Caco-2 (cell line): ENCODE results near the gene CD27. TPM values are rescaled to one million over a fixed set of nuclear protein-coding genes. Genes with fewer than 3 reads are reported as not detected.

Experiments
- BruUV-seq: library from RNA; stranded (reverse); fragments of 400-500 nt; replicated peaks from 2 replicates; lab custom pipeline; 2021; lab: Mats Ljungman, UMichigan
- CTCF ChIA-PET: fragments of 300-600 bp; sonication (Branson Sonifier 250); formaldehyde crosslinking; loops from one replicate; lab custom pipeline; 2022; ENCODE audit warnings: antibody characterized with exemption; lab: Charles Lee
- POLR2A ChIA-PET: fragments of 300-600 bp; sonication (Branson Sonifier 250); formaldehyde crosslinking; loops from one replicate; lab custom pipeline; 2022; ENCODE audit warnings: antibody characterized with exemption; lab: Charles Lee
- DNase-seq, 2 experiments: peaks; one replicate each; pipeline versions ENCODE4 v3.0.0 to v3.0.0-alpha.2; 2020 to 2022
- H3K27me3 ChIP-seq: replicated peaks from 2 replicates; pipeline ENCODE4 v1.6.0; 2011; ENCODE audit warnings: low read length; ENCODE audit not compliant: control insufficient read depth, insufficient read depth
- H3K36me3 ChIP-seq: 2 replicates; pipeline ENCODE4 v1.5.1; 2011; ENCODE audit warnings: low read length; ENCODE audit not compliant: control insufficient read depth, insufficient read depth
- H3K4me1 ChIP-seq: fragments of 250-450 bp; sonication (Bioruptor Pico); 2 replicates; pipeline ENCODE4 v1.5.1; 2020; ENCODE audit warnings: mild to moderate bottlenecking
- H3K4me3 ChIP-seq: 2 replicates; pipeline ENCODE4 v1.5.1; 2011; ENCODE audit warnings: low read depth, mild to moderate bottlenecking, control low read depth, low read length
- H3K9me3 ChIP-seq: fragments of 250-450 bp; sonication (Bioruptor Pico); 2 replicates; pipeline ENCODE4 v1.5.1; 2020; ENCODE audit warnings: mild to moderate bottlenecking, moderate library complexity
- H3K27ac Mint-ChIP-seq: one replicate; pipeline ENCODE4 v1.8.0; 2022; ENCODE audit warnings: mixed read lengths; ENCODE audit not compliant: unreplicated experiment
- H3K27me3 Mint-ChIP-seq: one replicate; pipeline ENCODE4 v1.8.0; 2022; ENCODE audit warnings: mixed read lengths; ENCODE audit not compliant: insufficient read depth, unreplicated experiment
- H3K36me3 Mint-ChIP-seq: one replicate; pipeline ENCODE4 v1.8.0; 2022; ENCODE audit warnings: mild to moderate bottlenecking, mixed read lengths; ENCODE audit not compliant: insufficient read depth, unreplicated experiment
- H3K4me1 Mint-ChIP-seq: one replicate; pipeline ENCODE4 v1.8.0; 2022; ENCODE audit warnings: low read depth, mixed read lengths; ENCODE audit not compliant: unreplicated experiment
- H3K4me3 Mint-ChIP-seq: one replicate; pipeline ENCODE4 v1.8.0; 2022; ENCODE audit warnings: mild to moderate bottlenecking, moderate library complexity, mixed read lengths; ENCODE audit not compliant: unreplicated experiment
- H3K9me3 Mint-ChIP-seq: one replicate; pipeline ENCODE4 v1.8.0; 2022; ENCODE audit warnings: mixed read lengths; ENCODE audit not compliant: unreplicated experiment
- CTCF ChIP-seq, 2 experiments: fragments of 200-600 bp in 1 of 2; IDR thresholded peaks; 1 replicate in 1 of 2; 2 replicates in 1 of 2; pipeline versions ENCODE4 v1.5.1 to v1.8.0; 2011 to 2022; ENCODE audit warnings: antibody characterized with exemption in 1 of 2, control low read depth in 1 of 2, inconsistent platforms in 1 of 2, low read depth in 1 of 2, low read length in 1 of 2, mild to moderate bottlenecking in 1 of 2, moderate library complexity in 1 of 2; ENCODE audit not compliant: insufficient read depth in 1 of 2, severe bottlenecking in 1 of 2, unreplicated experiment in 1 of 2
- intact Hi-C: fragments of 100-400 bp; cut with micrococcal nuclease; formaldehyde crosslinking; loops from one replicate; pipeline ENCODE4 v1.10.0; 2022; ENCODE audit not compliant: unreplicated experiment
- total RNA-seq: library from RNA; stranded (reverse); gene quantifications from 2 replicates; pipeline ENCODE4 v1.2.3, GENCODE V29; 2022

Gene CD27
- total RNA-seq, 1 experiment from 2014 or later = not detected

GRCh38 chr12:6451348-6452244 lies 6.8 kb downstream of the CD27 start, which contains the start of gene TAPBPL:
TAPBPL (plus strand) TSS chr12:6452042; CDS start chr12:6452249, 207 bp downstream.
- CTCF ChIA-PET = interaction anchor here (0.9 to 3.4 kb wide), 7 partner anchors 14 to 115 kb away, joined by 3 to 17 read pairs (median 8); partner anchors contain the start of genes GAPDH, LTBR and VAMP1
- Mint-ChIP-seq H3K27ac (peak within 1 kb of the TSS; percentile 93), H3K27me3 (no peaks in the 10 kb centered on the region), H3K4me1 (peaks cover 4% of the 10 kb centered on the region), H3K36me3 (peaks cover 10% of the 10 kb centered on the region), H3K9me3 (no peaks in the 10 kb centered on the region), H3K4me3 (peak within 1 kb of the TSS; percentile 79)
- Histone ChIP-seq H3K4me3 (peak within 1 kb of the TSS; percentile 82), H3K36me3 (no peaks in the 10 kb centered on the region), H3K4me1 (peaks cover 9% of the 10 kb centered on the region; the same call in 1 of the 2 replicates), H3K27me3 (no peaks in the 10 kb centered on the region), H3K9me3 (no peaks in the 10 kb centered on the region)
- BruUV-seq = TSS peak; percentile 74
- TF ChIP-seq CTCF (IDR thresholded peaks at IDR 0.05; ENCODE audit: insufficient read depth in 1 of 2, low read depth in 1 of 2, low read length in 1 of 2, severe bottlenecking in 1 of 2, unreplicated experiment in 1 of 2) = no peak
- POLR2A ChIA-PET = interaction anchor here (0.7 to 3.1 kb wide), 6 partner anchors 10 to 129 kb away, joined by 3 to 16 read pairs (median 6); partner anchors contain the start of gene VAMP1
- intact Hi-C loops = loop anchor here (1.0 kb wide), 2 partner anchors 19 to 80 kb away; partner anchors contain the start of gene VAMP1
- peak; percentile 88 to 89 for DNase-seq

- TF ChIP-seq CTCF (IDR thresholded peaks at IDR 0.05; ENCODE audit: insufficient read depth in 1 of 2, low read depth in 1 of 2, low read length in 1 of 2, severe bottlenecking in 1 of 2, unreplicated experiment in 1 of 2) = no peak
- Mint-ChIP-seq H3K9me3 (no peaks in the 10 kb centered on the region), H3K4me1 (peaks cover 4% of the 10 kb centered on the region), H3K4me3 (peak overlapping the region; percentile 79), H3K27me3 (no peaks in the 10 kb centered on the region), H3K27ac (peak overlapping the region; percentile 93), H3K36me3 (peaks cover 17% of the 10 kb centered on the region)
- Histone ChIP-seq H3K4me3 (peak overlapping the region; percentile 82), H3K36me3 (no peaks in the 10 kb centered on the region), H3K4me1 (peaks cover 9% of the 10 kb centered on the region; the same call in 1 of the 2 replicates), H3K9me3 (no peaks in the 10 kb centered on the region), H3K27me3 (no peaks in the 10 kb centered on the region)
- CTCF ChIA-PET = interaction anchor here (0.5 to 3.4 kb wide), 6 partner anchors 13 to 163 kb away, joined by 4 to 17 read pairs (median 6); partner anchors contain the start of genes GAPDH, LTBR and VAMP1
- intact Hi-C loops = loop anchor here (1.0 kb wide), 1 partner anchor 18 kb away; the partner anchor contains the start of gene VAMP1
- BruUV-seq = no TSS peak
- POLR2A ChIA-PET = interaction anchor here (3.1 kb wide), 1 partner anchor 18 kb away, joined by 16 read pairs; the partner anchor contains the start of gene VAMP1
- DNase-seq = peak; percentile 43 to 45
These were observed 7.6 kb downstream of the CD27 start for GRCh38 chr12:6452245-6452943.
